Measurements from ENCODE around the gene THBS3. TPM values are rescaled to one million over a fixed set of nuclear protein-coding genes. Genes with fewer than 3 reads are reported as not detected.
"Not testable (repeated sequence)": the region's sequence is repeated elsewhere in the genome, so short reads cannot be mapped to it uniquely, and the experiment has no call there.

The THBS3 gene
- total RNA-seq, 1 donor from 2014 or later, result 24.9 TPM

DNA sequence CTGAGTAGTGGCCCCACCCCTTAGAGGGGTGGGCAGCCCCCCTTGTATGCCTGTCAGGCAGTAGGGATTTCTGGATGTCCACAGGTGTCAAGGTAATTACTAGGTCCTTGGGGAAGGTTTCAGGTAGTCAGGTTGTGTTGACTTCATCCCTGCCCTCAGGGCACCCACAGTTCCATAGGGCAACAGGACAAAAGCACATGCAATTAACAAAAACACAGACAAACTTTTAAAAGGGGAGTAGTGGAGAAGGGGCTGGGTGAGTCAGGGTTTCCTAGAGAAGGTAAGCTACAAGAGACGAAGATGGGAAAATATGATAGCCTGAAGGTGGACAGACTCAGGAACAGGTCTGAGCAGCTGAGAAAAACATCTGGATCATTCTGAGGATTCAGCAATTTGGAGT lies 48.7 kb downstream of the THBS3 start:
- TF ChIP-seq, protein P1, sequence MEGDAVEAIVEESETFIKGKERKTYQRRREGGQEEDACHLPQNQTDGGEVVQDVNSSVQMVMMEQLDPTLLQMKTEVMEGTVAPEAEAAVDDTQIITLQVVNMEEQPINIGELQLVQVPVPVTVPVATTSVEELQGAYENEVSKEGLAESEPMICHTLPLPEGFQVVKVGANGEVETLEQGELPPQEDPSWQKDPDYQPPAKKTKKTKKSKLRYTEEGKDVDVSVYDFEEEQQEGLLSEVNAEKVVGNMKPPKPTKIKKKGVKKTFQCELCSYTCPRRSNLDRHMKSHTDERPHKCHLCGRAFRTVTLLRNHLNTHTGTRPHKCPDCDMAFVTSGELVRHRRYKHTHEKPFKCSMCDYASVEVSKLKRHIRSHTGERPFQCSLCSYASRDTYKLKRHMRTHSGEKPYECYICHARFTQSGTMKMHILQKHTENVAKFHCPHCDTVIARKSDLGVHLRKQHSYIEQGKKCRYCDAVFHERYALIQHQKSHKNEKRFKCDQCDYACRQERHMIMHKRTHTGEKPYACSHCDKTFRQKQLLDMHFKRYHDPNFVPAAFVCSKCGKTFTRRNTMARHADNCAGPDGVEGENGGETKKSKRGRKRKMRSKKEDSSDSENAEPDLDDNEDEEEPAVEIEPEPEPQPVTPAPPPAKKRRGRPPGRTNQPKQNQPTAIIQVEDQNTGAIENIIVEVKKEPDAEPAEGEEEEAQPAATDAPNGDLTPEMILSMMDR (IDR thresholded peaks at IDR 0.05), result no peak
- H3K27me3 ChIP-seq, result no peaks in the 10 kb centered on the region
- DNase-seq, result peak; percentile 21
- intact Hi-C loops (cut with DNase I), result no loop called here
- no peaks in the 10 kb centered on the region for H3K9me3 ChIP-seq
- H3K27ac ChIP-seq, result no peak overlapping the region
- H3K4me3 ChIP-seq, result no peak overlapping the region
- H3K36me3 ChIP-seq, result no peaks in the 10 kb centered on the region
- no peaks in the 10 kb centered on the region for H3K4me1 ChIP-seq
- no peak for ATAC-seq

DNA sequence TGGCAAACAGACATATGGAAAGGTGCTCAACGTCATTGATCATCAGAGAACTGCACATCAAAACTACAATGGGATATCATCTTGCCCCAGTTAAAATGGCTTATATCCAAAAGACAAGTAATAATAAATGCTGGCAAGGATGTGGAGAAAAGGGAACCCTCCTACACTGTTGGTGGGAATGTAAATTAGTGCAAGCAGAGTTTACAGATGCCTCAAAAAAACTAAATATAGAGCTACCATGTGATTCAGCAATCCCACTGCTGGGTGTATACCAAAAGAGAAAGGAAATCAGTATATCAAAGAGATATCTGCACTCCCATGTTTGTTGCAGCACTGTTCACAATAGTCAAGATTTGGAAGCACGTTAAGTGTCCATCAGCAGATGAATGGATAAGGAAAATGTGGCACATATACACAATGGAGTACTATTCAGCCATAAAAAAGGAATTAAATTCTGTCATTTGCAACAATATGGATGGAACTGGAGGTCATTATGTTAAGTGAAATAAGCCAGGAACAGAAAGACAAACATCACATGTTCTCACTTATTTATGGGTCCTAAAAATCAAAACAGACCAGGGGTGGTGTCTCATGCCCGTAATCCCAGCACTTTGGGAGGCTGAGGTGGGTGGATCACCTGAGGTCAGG lies 51.6 kb downstream of the THBS3 start:
- H3K27me3 ChIP-seq; H3K9me3 ChIP-seq; intact Hi-C loops (cut with DNase I); DNase-seq; H3K4me3 ChIP-seq; H3K4me1 ChIP-seq; ATAC-seq; H3K27ac ChIP-seq; H3K36me3 ChIP-seq: not testable (repeated sequence)

Other genes with a start within 250 kb of the THBS3 start
- gene PYGO2, start 246.1 kb downstream of the THBS3 start, total RNA-seq, result 27.0 TPM
- 120 TPM for gene SHC1, start 237.2 kb downstream of the THBS3 start, total RNA-seq
- 27.0 TPM for gene CKS1B, start 233.2 kb downstream of the THBS3 start, total RNA-seq
- gene FLAD1, start 224.6 kb downstream of the THBS3 start, total RNA-seq, result 29.0 TPM
- not detected for gene LENEP, start 214.3 kb downstream of the THBS3 start, total RNA-seq
- gene ZBTB7B, start 205.1 kb downstream of the THBS3 start, total RNA-seq, result 80.4 TPM
- 1.5 TPM for gene DCST2, start 174.1 kb downstream of the THBS3 start, total RNA-seq
- gene DCST1, start 174.1 kb downstream of the THBS3 start, total RNA-seq, result not detected
- gene ADAM15, start 156.6 kb downstream of the THBS3 start, total RNA-seq, result 163 TPM
- gene EFNA4, start 144.2 kb downstream of the THBS3 start, total RNA-seq, result 5.3 TPM
- gene EFNA3, start 129.1 kb downstream of the THBS3 start, total RNA-seq, result 1.0 TPM
- 178 TPM for gene EFNA1, start 80.0 kb downstream of the THBS3 start, total RNA-seq
- 44.7 TPM for gene SLC50A1, start 72.0 kb downstream of the THBS3 start, total RNA-seq
- 71.1 TPM for gene DPM3, start 67.4 kb downstream of the THBS3 start, total RNA-seq
- 130 TPM for gene KRTCAP2, start 34.6 kb downstream of the THBS3 start, total RNA-seq
- 0.43 TPM for gene TRIM46, start 34.0 kb downstream of the THBS3 start, total RNA-seq
- 28.4 TPM for gene MTX1, start 798 bp upstream of the THBS3 start, total RNA-seq
- gene ENTREP3, start 47.6 kb upstream of the THBS3 start, total RNA-seq, result 27.8 TPM
- gene SCAMP3, start 54.5 kb upstream of the THBS3 start, total RNA-seq, result 70.9 TPM
- gene CLK2, start 65.6 kb upstream of the THBS3 start, total RNA-seq, result 51.2 TPM
- 2.6 TPM for gene HCN3, start 69.6 kb upstream of the THBS3 start, total RNA-seq
- gene PKLR, start 93.5 kb upstream of the THBS3 start, total RNA-seq, result not detected
- gene FDPS, start 101.0 kb upstream of the THBS3 start, total RNA-seq, result 225 TPM
- 27.0 TPM for gene RUSC1, start 113.0 kb upstream of the THBS3 start, total RNA-seq

Measured in upper lobe of right lung (tissue), 1 donor.